ENCODE data around the gene DDX41.

- no peak for TF ChIP-seq EZH2 (IDR thresholded peaks at IDR 0.05; ENCODE audit: borderline replicate concordance, low read length)
- TF ChIP-seq CTCF (IDR thresholded peaks at IDR 0.05; ENCODE audit: low read length): no peak
Measured at GRCh38 chr5:177469750-177470525, 46.8 kb downstream of the DDX41 start.

Data from OCI-LY1 (cell line).